ENCODE measurements around the gene DGKQ.

The DGKQ gene

GRCh38 chr4:961351-962230, 11.8 kb downstream of the DGKQ start:
- DNase-seq: no peak

DNA sequence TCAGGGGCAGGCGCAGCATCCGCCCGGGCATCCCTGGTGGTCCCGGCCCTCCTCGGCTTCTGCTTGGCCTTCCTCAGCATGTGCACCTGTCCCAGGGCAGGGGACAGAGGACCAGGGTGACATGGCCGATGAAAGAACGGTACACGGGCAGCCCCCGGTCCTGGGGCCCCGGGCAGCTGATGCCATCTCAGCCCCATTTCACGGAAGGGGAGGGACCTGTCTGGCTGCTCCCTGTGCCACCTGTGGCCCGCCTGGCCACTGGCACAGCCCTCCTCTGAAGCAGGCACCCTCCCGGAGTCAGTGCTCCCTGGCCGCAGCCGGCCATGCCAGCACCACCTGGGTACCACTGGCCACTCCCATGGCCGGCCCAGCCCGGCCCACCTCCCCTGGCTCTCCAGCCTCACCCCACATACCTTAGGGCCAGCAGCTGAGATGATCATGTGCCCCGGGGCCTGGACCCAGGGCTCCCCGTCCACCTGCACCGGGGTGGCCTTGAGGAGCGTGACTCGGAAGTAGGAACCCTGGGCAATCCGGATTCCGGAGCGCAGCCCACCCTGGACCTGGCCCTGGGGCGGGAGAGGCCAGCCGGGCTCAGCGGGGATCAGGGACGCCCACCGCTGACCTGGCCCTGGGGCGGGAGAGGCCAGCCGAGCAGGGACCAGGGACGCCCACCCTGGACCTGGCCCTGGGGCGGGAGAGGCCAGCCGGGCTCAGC, 12.6 kb downstream of the DGKQ start:
- no peak for DNase-seq

- no peak for DNase-seq
These were observed 13.2 kb downstream of the DGKQ start for GRCh38 chr4:960140-960635.

DNA sequence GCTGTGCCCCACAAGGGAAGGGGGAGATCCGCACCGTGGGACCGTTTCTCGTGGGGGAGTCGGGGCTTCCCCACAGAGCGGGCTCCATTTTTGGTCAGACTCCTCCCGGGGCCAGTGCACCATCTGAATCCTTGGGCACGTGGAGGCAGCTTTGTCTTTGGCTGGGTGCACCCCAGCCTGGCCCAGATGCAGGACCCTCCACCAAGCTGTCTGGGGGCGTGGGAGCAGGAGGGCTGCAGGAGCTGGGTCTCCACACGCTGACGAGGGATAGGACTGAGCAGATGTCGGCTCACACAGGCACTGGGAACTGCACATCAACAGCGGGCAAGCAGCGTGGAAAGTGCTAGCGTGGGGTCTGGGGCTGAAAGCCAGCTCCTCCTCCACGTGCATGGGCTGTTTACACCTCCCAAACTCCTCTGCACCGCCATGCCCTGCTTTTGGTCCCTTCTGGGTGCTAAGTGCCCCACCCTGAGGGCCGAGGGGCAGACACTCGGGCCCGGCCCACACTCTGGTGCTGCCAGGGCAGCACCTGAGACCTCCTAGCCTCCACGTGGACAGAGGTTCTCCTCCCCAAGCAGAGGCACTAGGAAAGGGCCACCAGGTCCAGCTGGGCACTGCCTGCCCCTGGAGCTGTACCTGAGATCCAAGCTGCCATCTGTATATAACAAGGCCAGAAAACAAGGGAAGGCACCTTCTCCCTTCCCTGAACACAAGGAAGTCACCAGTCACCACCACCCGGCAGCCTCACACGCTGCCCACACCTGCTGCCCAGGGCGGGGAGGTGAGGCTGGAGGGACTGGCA, 13.8 kb downstream of the DGKQ start:
- no peak for DNase-seq

- DNase-seq: no peak
These were observed 14.6 kb downstream of the DGKQ start for GRCh38 chr4:958696-959337.

GRCh38 chr4:958314-958665, 15.1 kb downstream of the DGKQ start:
- DNase-seq: no peak

DNA sequence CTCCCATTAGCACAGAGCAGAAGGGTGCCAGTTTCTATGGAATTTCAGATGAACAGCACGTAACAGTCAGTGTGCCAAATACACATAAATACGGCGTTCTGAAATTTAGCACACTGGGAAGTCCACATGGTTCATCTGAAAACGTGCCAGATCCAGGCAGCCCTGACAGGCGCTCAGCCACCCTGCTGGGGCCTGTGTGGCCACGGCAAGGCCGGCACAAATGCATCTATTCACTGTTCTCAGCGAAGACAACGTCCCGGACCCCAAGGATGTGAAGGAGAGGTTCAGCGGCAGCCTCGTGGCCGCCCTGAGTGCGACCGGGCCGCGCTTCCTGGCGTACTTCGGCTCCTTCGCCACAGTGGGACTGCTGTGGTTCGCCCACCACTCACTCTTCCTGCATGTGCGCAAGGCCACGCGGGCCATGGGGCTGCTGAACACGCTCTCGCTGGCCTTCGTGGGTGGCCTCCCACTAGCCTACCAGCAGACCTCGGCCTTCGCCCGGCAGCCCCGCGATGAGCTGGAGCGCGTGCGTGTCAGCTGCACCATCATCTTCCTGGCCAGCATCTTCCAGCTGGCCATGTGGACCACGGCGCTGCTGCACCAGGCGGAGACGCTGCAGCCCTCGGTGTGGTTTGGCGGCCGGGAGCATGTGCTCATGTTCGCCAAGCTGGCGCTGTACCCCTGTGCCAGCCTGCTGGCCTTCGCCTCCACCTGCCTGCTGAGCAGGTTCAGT, 15.6 kb downstream of the DGKQ start:
- DNase-seq: no peak

DNA sequence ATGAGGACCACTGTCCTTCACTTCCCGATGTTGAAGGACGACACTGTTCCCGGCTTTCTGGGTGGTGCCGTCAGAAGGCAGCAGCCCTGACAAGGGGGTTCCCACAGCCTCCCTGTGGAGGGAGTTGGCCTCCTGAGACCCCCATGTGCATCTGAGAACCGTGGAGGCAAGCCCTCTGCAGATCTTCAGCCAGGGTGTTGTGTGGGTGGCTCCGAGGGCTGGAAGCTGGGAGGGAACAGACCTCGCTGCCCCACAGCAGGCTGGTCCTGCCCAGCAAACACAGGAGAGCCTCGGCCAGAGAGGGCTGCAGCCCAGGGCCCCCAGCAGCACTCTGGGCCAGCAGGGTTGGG, 16.2 kb downstream of the DGKQ start:
- no peak for DNase-seq

DNA sequence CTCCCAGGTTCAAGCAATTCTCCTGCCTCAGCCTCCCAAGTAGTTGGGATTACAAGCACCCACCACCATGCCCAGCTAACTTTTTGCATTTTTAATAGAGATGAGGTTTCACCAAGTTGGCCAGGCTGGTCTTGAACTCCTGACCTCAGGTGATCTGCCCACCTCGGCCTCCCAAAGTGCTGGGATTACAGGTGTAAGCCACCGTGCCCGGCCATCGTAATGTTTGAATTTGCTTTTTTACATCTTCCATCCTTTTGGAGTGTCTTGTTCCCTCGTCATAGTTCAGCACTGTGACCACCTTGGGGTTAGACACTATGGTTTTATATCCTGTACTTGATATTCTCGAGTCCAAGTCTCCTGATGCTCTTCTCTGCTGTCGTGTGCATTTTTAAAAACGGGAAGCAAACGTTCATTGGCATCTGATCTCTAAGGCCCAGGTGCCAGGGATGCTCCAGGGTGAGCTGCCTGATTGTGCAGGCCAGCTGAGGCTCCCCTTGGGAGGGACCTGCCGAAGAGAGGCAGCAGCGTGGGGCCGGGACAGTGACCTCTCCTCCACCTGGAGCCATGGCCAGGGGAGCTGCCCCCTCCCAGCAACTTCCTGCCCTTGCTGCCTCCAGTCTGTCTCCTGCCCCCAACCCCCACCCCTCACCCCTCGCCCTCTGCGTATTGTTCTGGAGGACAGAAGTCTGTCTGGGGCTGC, 16.7 kb downstream of the DGKQ start:
- no peak for DNase-seq

- no peak for DNase-seq
These were observed 17.4 kb downstream of the DGKQ start for GRCh38 chr4:955931-956381.

DNA sequence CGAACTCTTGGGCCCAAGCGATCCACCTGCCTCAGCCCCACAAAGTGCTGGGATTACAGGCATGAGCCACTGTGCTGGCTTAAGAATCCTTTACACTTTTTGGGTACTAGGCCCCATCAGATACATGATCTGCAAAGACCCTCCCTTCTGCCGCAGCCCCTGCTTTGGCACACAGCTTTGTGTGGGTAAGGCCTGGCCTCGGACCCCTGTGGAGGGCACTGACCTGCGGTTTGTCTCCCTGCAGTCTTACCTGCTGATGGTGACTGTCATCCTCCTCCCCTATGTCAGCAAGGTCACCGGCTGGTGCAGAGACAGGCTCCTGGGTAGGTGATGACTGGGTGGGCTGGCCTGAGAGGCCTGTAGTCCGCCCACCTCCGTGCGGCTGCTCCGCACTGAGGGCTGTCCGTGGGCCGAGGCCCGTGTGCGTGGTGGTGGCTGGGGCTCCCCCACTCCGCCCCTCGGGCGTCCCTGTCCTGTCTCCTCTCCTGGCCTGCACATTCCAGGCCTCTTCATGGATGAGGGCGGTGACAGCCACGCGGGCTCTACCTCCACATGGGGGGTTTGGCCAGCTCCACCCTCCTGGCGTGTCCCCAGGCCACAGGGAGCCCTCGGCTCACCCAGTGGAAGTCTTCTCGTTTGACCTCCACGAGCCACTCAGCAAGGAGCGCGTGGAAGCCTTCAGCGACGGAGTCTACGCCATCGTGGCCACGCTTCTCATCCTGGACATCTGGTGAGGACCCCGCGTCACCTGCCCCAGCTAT, 18.0 kb downstream of the DGKQ start:
- DNase-seq: no peak

DNA sequence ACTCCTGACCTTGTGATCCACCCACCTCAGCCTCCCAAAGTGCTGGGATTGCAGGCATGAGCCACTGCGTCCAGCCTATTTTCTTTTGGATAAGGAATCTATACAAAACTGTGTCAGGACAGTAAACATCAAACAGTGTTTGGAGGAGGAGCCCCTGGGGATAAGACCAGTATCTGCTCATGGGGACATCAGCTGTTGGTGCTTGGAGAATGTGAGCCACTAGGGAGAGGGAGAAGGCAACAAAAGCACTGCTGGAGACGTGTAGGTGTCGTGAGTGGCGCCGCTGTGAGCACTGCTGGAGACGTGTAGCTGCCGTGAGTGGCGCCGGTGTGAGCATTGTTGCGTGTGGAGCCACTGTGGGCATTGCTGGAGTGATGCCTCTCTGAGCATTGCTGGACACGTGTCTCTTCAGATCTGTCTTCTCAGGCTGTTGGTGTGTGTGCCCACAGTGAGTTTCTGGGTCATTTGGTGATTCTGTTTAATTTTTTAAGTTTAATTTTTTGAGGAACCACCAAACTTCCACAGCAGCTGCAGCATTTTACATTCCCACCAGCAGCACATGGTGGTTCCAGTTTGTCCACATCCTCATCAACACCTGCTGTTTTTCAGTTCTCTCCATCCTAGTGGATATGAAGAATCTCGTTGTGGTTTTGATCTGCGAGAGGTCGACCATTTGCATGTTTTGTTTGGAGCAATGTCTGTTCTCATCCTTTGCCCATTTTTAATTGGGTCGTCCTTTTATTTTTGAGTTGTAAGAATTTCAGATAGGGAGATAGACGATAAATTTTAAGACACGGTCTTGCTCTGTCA, 19.0 kb downstream of the DGKQ start:
- no peak for DNase-seq

- DNase-seq: no peak
These were observed 19.8 kb downstream of the DGKQ start for GRCh38 chr4:953574-953915.

- DNase-seq: no peak
These were observed 20.3 kb downstream of the DGKQ start for GRCh38 chr4:952881-953573.

- DNase-seq: no peak
These were observed 21.5 kb downstream of the DGKQ start for GRCh38 chr4:951594-952468.

DNA sequence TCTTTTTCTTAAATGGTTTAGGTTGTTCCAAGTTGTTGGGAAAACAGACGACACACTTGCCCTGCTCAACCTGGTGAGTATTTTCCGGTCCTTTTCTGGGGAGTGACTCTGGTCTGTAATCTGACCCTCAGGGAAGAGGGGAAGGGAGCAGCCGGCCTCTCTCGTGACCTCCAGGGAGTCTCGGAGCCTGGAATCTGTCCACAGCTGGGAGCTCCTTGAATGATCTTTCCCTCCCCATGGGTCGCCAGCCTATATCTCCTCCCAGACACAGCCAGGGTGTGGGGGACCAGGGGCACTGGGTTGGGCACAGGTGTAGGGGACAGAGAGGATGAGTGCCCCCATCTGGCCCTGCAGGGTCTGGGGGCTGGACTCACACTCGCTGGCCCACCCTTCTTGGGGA, 22.2 kb downstream of the DGKQ start:
- no peak for DNase-seq

- no peak for DNase-seq
These were observed 23.0 kb downstream of the DGKQ start for GRCh38 chr4:950136-951020.
